GM13977 (cell line): Measurements from ENCODE around the gene KIAA1217.

Experiments used
- DNase-seq: peaks from one replicate; pipeline ENCODE4 v3.0.0; 2012; ENCODE audit warnings: low spot score
- CTCF ChIP-seq: IDR thresholded peaks from 2 replicates; pipeline ENCODE4 v1.5.1; 2012; ENCODE audit warnings: mild to moderate bottlenecking, control low read depth; ENCODE audit not compliant: insufficient read depth; ENCODE audit errors: extremely low read depth, missing control alignments
- in situ Hi-C: fragments of 300-500 bp; cut with MboI; formaldehyde crosslinking; loops from one replicate; pipeline ENCODE4 v1.12.0; 2022; ENCODE audit warnings: low sequenced_read_pairs, low pct_unique_long_range_greater_than_20kb, mixed read lengths, inconsistent platforms; ENCODE audit not compliant: unreplicated experiment

KIAA1217 gene

GRCh38 chr10:24240041-24240751 lies 31.3 kb downstream of the KIAA1217 start:
- no peak for DNase-seq
- in situ Hi-C loops: no loop called here
- TF ChIP-seq CTCF: no peak

DNA sequence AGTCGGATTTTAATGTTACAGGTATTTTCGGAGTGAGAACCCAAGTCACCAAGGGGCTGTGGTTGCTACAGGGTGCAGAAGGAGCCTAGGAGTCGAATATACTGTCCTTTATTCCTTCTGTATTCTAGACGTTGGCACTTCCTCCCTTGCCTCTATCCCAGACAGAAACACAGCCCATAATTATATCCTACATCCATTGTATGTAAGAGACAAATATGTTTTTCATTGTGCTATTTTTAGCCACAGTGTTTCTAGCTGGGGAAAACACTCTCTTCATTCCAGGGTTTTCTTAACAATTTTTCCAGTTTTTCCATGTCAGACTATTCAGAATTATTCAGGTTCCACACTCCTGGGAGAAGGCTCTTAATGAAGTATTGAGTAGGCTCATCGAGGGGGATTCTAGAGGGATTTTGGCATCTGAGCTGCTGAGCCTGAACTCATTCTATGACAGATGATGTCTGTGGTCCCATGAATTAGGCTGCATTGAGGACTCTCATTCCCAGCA lies 32.6 kb downstream of the KIAA1217 start:
- no peak for TF ChIP-seq CTCF
- no peak for DNase-seq
- in situ Hi-C loops: no loop called here

GRCh38 chr10:24242562-24242961 lies 33.6 kb downstream of the KIAA1217 start:
- no peak for TF ChIP-seq CTCF
- no peak for DNase-seq
- in situ Hi-C loops: no loop called here

DNA sequence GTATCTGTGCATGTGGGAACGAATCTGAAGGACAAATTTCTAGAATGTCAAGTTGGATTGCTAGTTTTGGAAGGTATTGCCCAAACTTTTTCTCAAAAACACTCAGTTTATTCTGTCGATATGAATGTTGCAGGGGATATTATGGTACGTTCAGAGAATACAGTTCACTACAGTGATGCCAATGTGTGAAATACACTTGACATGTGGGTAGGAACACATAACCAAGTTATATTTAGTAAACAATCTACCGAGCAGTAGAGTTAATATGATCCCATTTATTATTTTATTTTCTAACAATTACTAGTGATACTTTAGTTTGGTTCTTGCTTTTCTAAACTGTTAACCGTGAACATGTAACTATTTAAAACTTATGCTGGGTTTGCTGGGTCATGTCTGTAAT lies 37.4 kb downstream of the KIAA1217 start:
- no peak for DNase-seq
- TF ChIP-seq CTCF: no peak
- in situ Hi-C loops: no loop called here

GRCh38 chr10:24247841-24248240 lies 38.9 kb downstream of the KIAA1217 start:
- in situ Hi-C loops: no loop called here
- no peak for TF ChIP-seq CTCF
- no peak for DNase-seq

DNA sequence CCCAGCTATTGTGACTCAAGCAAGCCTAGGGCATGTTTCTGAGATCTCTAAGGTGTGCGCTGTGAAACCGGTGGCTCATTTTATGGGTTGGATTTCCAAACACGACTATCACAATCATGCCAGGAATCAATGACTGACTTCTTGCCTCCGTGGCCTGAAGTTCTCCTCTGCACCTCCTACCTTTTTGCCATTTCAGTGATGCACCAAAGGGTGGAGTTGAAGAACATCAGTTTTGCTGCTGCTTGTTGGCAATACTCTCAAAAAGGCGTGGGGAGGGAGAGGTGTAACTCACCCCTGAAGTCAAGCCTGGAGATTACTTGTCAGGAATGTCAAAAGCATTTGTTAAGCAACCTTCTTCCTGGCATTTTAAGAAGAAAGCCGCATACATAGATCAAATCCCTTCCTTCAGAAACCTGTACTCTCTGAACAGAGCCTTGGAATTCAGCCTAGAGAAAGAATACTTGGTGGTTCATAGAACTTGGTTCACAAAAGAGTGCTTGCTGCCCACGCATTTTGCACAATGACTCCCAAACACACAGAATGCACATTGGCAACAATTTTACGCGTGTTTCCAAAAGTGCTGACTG lies 41.0 kb downstream of the KIAA1217 start:
- no peak for TF ChIP-seq CTCF
- no peak for DNase-seq
- in situ Hi-C loops: no loop called here
